ENCODE measurements around the gene MICAL2.

MICAL2 gene

DNA sequence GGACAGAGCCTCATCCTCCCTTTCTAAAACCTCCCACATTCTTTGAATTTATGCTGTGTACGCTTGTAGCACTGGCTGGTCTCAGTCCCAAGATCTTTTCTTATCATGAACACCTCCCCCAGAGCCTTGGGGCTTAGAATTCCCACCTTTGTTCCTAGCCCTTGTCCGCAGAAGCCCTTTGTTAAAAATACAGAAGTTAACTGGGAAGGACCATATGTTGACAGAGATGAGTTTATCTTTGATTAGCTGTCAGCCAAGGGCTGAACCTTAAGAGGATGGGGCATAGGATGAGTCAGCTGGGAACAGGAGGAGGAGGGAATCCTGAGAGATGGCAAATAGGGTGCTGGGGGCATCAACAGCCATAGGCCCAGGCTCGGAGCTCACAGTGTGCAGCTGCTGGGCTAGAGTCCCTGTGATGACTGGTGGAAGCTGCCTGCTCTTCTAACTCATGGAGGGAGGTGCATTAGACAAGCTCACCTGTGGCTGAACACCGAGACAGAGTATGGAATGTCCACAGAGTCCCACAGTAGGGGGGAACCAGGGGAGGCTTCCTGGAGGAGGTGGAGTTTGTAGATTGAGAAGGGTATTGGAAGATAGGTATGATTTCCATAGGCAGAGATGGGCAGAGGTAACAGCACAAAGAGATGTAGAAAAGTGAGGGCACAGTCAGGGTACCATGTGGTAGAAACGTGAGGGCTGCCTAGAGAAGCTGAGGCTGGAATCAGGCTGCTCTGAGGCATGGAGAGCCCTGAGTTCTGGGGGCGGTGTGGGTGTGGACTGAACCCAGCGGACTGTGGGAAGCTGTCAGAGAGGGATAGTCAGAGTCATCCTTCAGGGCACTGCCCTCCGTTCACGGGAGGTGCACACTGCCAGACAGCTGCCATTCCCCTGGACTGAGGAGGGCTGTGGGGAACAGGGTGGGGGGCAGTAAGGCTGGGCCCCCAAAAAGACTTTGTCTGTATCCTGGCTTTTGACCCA is 9.9 kb downstream of the MICAL2 start:
- DNase-seq = no peak

DNA sequence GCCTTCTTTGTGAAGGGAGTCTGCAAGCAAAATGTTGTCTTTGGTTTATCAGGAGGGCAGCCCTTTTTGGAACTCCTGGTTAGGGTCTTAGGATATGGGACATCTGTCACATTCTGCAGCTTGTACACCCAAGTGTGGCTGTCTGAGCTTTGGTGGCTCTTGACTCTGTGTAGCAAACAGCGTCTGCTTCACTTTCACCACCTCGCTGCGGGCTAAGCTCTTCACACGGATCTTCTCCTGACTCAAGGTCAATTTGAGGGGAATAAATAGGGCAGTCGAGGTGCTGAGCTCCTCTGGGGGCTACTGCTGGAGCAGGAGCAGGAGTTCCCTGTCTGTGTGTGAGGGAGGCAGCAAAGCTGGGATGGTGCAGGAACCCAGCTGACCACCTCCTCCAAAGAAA is 10.6 kb downstream of the MICAL2 start:
- no peak for DNase-seq

DNA sequence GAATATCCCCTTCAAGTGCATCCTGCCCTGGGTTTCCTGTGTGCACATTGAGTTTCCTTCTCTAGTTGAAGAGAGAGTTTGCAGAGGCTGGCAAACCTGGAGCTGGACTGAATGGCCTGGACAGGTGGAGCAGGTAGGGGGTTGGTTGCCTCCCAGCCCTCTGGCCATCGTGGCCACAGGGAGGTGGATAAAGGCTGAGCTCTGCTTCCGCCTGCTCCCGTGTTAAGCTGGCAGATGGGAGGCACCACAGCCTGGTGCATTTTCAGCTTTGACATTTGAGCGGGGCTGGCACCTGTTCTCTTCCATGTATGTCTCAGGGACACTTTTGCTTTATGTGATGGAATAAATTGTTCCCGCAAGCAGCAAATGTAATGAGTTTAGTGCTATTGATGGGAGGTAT is 11.1 kb downstream of the MICAL2 start:
- DNase-seq = no peak

DNA sequence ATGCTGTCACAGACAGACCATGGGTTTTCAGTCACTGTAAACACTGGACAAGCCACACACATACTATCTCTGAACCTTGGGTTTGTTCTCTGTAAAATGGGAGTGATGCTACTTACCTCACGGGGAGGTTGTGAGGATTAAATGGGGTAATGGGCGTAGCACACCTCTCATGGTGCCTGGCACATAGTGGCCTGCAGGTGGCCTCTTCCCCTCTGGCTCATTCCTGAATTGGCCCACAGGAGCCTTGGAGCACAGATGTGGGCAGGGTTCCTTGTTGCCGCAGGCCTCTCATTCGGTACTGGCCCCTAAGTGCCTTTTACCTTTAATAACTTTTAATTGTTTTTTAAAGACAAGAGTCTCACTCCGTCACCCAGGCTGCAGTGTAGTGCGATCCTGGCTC is 11.7 kb downstream of the MICAL2 start:
- DNase-seq = no peak

DNA sequence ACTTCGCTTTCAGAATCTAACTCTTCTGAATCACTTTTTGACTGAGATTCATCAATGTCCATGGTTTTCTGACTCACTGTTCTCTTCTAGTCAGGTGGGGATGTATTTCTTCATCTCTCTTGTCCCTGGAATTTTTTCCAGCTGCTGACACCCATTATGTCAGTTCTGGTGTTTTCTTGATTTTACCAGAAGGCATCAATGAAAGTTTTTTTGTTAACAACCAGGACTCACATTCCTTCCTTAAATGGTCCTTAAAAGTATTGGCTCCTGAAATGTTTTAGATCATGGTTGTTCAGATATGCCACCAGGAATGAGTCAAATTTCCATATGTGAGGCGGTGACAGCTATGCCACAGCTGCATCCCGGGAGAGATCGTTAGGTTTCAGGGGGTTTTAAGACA is 12.9 kb downstream of the MICAL2 start:
- DNase-seq = no peak

DNA sequence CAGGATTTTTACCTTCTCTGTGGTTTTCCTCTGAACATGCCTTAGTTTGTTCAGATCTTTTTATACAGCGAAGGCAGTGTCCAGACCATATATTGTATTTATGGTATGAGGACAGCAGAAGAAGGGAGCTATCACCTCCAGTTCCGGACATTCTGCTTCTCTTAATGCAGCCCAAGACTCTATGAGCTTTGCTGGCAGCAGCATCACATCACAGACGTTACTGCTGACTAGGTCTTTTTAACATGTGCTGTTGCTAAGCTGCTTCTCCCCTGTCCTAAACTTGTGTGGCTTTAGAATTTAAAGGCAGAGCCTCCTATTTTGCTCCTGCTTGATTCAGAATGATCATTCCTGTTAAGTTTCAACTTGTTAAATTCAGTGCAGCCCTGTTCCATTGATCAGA is 13.4 kb downstream of the MICAL2 start:
- DNase-seq = no peak

DNA sequence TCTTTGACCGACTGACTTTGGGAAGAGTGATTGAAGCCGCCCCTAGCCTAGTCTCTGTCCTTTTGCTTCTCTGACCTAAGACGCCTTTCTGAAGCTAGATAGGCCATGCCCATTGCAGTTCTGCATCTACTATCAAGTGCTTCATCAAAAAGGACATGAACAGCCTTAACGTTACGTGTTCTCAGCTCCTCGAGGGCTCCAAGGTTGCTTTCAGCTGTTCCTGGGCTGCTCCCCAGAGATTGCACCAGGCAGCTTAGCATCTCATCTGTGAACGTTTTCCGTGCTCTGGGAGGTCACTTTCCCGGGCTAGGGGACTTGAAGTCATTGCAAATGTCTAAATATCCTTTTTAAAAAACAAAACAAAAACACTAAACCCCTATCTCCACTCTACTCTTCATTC is 13.9 kb downstream of the MICAL2 start:
- no peak for DNase-seq

DNA sequence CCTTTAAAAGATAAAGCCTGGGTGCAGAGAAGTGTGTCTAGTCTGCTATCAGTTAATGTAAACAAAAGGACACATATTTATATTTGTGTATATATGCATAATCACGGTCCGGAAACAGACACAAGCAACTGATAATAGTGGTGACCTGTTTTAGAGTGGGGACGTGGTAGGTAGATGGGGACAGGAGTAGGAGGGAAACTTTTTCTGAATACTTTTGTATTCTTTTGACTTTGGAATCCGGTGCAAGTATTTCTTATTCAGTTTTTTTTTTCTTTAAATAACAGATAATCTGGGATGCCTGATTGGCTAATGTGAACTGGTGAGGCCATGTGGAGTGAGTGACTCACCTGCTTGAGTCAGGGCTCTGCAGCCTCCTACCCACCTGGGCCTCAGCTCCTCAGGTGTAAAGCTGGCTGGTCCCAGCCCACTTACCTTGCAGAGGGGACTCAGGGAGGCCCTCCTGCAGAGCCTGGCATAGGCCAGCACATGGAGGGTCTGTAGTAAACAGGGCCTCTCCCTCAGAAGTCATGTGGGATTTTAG is 15.3 kb downstream of the MICAL2 start:
- DNase-seq = no peak

DNA sequence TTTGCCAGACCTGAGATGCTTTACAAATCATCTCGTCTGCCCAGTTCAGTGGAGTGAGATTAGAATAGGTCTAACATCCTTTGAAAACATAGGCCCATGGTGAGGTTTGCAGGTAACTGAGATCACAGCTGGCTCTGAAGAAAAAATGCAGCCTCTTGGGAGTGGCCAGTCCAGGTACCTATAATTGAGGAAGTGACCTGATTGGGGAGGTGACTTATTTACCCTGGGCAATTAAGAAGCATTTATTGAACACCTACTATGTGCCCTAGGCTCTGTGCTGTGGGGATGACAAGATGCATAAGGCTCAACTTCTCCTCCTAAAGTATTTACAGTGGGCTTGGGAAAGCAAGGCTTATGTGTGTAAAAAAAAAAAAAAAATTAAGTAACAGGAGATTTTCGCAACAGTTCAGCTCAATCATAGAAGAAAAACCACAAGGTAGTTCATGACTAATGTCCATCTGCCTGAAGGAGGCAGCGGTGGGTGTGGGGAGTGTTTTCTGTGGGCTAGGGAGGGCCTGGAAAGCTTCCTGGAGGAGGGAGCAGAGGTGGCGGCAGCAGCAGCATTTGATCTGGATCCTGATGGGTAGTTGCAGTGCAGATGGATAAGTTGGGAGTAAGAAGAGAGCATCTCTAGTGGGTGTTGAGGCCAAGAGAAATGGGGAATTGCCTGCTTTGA is 16.1 kb downstream of the MICAL2 start:
- DNase-seq = no peak

DNA sequence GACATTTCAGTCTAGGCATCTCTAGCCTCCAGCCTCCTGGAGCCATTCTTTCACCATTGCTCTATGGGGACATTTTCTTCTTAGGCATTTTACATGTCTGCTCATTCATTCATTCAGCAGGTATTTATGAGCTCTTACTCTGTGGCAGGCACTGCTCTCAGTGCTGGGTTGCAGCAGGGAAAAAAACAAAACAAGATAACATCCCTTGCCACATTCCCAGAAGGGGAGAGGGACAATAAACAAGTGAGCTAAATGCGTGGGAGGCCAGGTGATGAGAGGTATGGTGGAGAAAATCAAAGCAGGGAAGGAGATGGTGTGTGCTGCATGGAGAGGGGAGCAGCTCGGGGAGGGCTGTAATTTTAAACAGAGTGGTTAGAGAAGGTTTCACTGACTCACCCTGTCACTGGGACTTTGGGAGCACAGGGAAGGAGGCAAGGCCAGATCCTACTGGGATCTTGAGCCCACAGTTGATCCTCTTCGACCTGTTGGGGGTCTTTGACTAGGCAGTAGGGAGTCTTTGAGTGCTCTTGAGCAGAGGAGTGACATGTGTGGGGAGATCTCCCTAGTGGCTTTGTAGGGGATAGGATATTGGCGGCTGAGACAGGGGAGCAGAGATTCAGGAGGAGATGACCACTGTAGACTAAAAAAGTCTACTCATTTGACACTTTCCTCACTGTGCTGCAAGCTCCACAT is 17.0 kb downstream of the MICAL2 start:
- no peak for DNase-seq

DNA sequence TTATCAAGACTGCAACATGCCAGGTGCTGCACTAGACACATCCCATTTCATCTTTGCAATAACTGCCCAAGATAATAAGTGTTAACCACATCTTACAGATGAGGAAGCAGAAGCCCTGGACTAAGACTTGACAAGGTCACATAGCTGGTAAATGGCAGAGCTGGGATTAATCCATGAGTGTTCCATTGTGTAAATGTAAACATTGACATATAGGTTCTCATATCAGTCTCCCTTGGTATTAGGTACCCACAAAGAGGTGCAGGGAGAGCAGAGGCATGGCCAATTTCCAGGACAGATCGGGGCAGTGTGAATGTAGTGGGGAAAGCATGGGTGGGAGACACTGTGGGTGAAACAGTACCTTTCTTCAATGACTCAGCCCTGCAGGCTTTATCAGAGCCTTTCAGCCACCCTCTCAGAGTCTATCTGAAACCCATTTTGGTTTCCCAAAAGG is 17.9 kb downstream of the MICAL2 start:
- DNase-seq = no peak

DNA sequence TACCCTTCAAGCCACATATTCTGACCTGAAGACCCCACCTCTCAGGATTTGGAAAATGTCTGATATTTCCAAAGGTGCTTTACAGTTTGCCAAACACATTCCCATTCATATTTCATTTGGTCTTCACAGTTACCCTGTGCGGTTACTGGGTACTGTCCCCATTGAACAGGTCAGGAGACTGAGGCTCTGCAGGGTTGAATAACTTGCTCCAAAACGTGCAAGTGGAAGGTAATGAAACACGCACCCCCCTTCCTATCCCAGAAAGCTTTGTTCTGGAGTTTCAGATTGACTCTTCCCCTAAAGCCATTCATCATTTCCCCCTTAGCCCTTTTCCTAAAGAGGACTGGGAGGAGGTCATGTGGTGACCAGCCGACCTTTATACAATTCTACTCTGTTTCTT is 18.8 kb downstream of the MICAL2 start:
- no peak for DNase-seq

DNA sequence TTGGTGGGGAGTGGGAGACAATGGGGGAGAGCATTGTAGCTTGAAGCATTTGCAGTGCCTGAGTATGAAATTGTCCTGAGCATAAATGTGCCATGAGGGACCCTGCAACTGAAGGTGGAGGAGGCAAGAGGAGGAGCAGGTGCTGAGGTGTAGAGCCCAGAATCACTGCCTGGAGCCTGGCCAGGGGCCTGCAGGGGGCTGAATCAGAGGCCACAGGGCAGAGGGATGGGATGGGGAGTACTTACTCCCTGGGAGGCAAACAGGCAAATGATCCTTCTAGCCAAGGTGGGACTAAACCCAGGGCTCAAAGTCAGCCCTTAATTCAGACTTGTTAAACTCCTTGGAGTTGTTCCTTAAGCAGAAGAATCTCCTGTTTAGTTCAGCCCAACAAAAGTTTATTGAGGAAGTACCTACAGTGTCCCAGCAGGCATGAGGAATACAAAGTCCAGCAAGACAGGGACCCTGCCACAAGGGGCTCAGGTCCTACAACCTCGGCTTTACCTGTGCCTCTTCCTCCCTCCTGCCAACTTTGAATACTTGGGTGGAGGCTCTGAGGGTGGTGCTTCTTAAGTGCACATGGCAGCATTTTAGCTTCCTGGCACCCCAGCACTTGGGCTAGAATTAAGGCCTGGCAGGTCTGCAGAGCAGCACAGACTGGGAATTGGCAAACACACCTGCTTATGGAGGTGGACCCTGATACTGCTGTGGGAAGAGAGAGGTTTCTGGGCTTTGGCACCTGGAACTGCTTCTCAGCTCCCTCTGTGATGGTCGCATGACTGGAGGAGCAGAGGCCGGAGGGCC is 20.0 kb downstream of the MICAL2 start:
- no peak for DNase-seq

DNA sequence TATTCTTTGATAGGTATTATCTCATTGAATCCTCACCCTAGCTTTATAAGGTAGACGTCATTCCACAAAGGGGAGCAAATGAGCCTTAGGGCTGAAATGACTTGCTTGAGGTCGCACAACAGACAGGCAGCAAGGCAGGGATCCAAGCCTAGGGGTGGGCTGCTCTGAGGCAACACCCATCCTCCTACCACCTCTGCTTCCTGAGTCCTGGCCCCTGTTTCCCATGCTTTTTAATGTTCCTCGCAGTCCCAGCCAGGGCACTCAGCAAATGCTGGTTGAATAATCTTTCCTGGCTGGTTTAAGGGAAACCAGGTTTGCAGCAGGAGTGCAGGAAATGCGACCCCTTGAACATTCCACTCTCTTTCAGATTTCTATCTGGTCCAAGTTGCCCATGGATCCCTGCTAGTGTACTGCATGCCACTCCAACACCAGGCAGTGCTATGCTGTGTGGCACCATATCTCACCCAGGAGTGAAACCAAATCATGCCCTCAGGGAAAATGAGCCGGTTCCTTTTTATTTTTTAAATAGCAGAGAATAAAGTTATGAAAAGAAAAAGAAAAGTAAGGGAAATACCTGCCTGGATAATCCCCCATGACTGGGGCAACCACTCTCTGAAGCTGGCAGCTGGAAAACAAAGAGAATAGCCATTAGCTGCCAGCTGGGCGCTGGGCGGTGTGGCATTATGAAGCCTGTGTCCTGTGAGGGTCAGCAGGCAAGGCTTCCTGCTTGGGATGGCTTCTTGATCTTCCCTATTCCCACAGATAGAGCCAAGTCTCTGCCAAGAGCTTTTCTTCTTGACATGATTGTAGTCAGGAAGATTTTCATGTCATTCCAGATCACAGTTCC is 21.8 kb downstream of the MICAL2 start:
- DNase-seq = no peak

DNA sequence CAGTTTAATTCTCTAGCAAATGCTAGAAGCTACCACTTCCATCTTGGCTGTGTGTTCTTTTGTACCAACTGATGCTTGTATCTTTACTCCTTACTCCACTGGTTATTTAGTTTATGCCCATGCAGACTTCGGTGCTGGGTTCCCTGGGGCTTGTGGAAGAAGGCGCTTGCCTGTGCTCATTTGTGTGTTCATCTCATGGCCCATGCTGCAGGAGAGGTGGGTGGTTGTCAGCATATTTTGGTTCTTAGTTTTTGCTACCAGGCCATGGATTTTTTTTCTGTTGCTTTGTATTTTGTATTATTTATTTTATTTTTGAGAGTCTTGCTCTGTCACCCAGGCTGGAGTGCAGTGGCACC is 22.4 kb downstream of the MICAL2 start:
- DNase-seq = no peak

DNA sequence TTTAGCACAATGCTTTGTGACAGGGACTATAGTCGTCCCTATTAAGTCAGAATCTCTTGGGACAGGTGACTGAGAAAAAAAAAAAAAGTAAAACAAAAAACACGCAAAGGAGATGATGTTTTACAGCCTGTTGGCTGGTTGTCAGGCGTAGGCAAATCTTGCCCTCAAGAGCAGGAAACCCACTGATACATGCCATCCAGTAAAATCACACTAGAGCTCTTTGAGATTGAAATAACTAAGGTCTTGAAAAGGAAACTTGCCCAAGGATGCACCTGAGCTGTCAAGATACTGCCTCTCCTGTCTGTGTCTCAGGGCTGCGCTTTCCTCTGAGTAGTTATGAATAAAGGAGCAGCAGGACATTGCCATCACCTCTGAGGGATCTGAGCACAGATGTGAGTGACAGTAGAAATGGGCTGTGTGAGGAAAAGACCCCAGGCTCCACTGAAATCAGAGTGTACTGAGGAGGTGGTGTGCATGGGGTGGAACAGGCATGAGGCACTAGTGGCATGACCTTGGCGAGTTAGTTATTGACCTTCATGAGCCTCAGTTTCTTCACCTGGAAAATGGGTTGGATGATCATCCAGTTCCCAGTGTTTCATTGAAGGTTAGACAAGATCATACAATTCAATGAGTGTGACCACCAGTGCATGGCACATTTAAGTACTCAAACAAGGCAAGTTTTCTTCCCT is 23.3 kb downstream of the MICAL2 start:
- no peak for DNase-seq

DNA sequence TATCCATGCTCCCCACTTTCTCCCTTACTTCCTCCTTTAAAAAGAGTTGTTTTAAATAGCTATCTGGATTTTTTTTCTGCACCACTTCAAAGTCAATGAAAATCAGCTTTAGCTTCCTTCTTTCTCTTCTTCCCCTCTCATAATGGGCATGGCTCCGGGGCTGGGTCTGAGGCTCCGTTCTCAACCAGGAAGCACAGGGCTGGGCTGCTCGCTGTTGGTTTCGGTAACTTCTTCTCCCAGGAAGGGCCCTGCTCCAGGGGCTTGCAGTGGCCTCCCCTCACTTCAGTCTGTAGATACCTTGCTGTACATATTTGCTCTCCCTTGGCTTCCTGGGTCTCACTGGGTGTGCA is 23.8 kb downstream of the MICAL2 start:
- no peak for DNase-seq

DNA sequence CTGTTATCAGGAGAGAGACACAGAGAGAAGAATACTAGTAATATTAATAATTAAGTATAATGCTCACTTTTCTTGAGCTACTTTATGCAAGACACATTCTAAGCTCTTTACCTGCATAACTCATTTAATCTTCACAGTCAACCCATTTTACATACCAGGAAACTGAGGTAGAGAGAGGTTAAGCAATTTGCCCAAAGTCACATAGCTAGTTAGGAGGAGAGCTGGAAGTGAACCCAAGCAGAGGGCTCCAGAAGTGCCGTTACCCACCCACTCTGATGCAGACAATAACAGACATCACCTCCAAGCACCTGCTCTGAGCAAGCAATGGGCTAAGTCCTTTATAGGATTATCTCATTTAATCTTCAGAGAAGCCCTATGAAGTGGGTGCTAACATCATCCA is 24.8 kb downstream of the MICAL2 start:
- no peak for DNase-seq

DNA sequence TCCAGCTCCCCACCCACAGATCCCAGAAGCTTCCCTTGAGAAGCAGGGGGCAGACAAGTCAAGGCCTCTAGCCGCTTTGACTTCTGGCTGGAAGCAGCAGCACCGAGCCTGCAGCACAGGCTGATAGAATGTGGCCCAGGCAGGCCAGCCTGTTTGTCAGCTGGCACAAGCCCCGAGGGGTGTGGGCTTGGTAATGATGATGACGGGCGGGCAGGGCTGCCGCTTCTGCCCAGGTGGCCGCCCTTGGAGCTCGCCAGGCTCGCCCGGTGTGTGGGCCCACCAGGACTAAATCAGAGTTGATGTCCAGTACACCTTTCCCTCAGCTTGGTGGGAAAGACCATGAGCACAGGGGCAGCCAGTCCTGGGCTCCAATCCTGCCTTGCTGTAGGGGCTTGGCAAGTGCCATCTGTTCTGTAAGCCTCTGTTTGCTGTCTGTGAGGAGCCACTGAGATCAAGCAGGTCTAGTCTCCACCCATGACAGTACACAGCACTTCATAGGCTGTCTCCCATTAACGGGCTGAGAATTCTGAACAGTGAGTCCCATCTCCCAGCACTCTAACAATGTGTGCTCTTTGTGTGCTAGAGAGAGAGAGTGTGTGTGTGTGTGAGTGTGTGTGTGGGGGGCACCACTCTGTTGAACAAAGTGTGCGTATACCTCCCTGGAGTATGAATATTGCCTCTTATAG is 26.8 kb downstream of the MICAL2 start:
- no peak for DNase-seq

DNA sequence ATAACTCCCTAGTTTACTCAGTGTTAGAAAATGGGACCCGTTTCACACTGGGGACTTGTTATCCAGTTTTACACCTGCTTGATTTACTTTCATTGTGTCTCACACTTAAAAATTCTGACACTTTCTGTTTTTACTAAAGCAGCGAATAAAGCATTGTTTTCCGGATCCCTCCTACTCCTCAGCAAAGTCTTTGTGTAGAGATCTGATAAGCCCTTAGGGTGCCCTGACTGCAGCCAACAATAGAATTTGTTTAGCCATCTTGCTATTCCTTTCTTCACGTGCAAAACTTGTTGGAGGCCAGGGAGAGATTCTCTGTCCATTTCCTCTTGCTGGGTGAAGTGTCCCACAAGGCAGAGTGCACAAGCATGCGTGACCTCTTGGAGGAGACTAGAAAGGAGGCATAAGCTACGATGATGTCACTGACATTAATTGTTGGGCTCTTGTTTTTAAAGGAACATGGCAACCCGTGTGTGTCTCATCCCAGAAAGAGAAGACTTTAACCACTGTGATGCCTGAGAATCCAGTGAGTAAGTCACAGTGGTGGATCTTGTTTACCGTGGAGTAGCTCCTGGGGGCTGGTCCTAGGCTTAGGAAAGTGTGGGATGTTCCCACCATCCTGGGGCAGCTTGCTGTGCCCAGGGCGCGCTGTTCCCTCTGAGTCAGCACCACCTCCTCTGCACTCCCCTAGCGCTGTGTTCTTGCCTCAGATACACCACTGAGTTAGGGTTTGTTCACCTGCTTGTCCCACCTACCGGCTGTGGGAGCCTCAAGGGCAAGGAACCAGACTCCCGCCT is 27.7 kb downstream of the MICAL2 start:
- DNase-seq = no peak

All from stimulated activated CD4-positive, alpha-beta T cell treated with anti-CD3 and anti-CD28 coated beads, Interleukin-4, amount 100 ng/mL, for 1 hour (primary cell).